Activated gamma-delta T cell (primary cell): ENCODE results near the gene BRICD5.

Experiments used
- DNase-seq: peaks from one replicate; lab custom pipeline; 2025; lab: John Stamatoyannopoulos, UW

The BRICD5 gene

GRCh38 chr16:2163211-2163881 is 47.3 kb downstream of the BRICD5 start:
- no peak for DNase-seq

GRCh38 chr16:2162676-2163118 is 48.0 kb downstream of the BRICD5 start:
- no peak for DNase-seq

- DNase-seq: no peak
Measured at GRCh38 chr16:2161911-2162310, 48.8 kb downstream of the BRICD5 start.

GRCh38 chr16:2160915-2161551 is 49.6 kb downstream of the BRICD5 start:
- DNase-seq: no peak
